Mesothelial cell of epicardium (in vitro differentiated cells): ENCODE data around the gene KRTAP19-8. TPM values are rescaled to one million over a fixed set of nuclear protein-coding genes. Genes with fewer than 3 reads are reported as not detected.

Experiments used
- DNase-seq, 2 experiments: peaks; one replicate each; pipeline ENCODE4 v3.0.0; 2021; ENCODE audit warnings: low spot score in 2 of 2; ENCODE audit not compliant: unreplicated experiment in 2 of 2
- H3K27ac Mint-ChIP-seq: 2 replicates; pipeline ENCODE4 v1.8.0; 2021; ENCODE audit warnings: mixed read lengths
- H3K27me3 Mint-ChIP-seq: 2 replicates; pipeline ENCODE4 v1.8.0; 2021; ENCODE audit warnings: low read depth, mixed read lengths
- H3K36me3 Mint-ChIP-seq: 2 replicates; pipeline ENCODE4 v1.8.0; 2021; ENCODE audit warnings: mixed read lengths
- H3K4me1 Mint-ChIP-seq: 2 replicates; pipeline ENCODE4 v1.8.0; 2021; ENCODE audit warnings: mixed read lengths
- H3K4me3 Mint-ChIP-seq: 2 replicates; pipeline ENCODE4 v1.8.0; 2021; ENCODE audit warnings: mild to moderate bottlenecking, moderate library complexity, mixed read lengths
- H3K9me3 Mint-ChIP-seq: 2 replicates; pipeline ENCODE4 v1.8.0; 2021; ENCODE audit warnings: mixed read lengths
- CTCF ChIP-seq: fragments of 200-600 bp; sonication (generic); IDR thresholded peaks from one replicate; pipeline ENCODE4 v1.5.0; 2021; ENCODE audit warnings: antibody characterized with exemption; ENCODE audit not compliant: unreplicated experiment
- total RNA-seq: library from RNA; stranded (reverse); gene quantifications from 3 replicates; pipeline ENCODE4 v1.2.1, GENCODE V29; 2021

KRTAP19-8 gene
- total RNA-seq, 1 donor from 2014 or later: not detected

GRCh38 chr21:31030367-31031106, 7.7 kb downstream of the KRTAP19-8 start:
- Mint-ChIP-seq H3K4me3 (no peak overlapping the region), H3K36me3 (no peaks in the 10 kb centered on the region), H3K9me3 (peaks cover 9% of the 10 kb centered on the region), H3K4me1 (no peaks in the 10 kb centered on the region), H3K27me3 (no peaks in the 10 kb centered on the region), H3K27ac (no peak overlapping the region)
- TF ChIP-seq CTCF: no peak
- no peak for DNase-seq

- Mint-ChIP-seq H3K27me3 (peaks cover 19% of the 10 kb centered on the region), H3K4me1 (no peaks in the 10 kb centered on the region), H3K36me3 (no peaks in the 10 kb centered on the region), H3K9me3 (no peaks in the 10 kb centered on the region), H3K4me3 (no peak overlapping the region), H3K27ac (no peak overlapping the region)
- no peak for DNase-seq
- TF ChIP-seq CTCF: no peak
These were observed 14.6 kb downstream of the KRTAP19-8 start for GRCh38 chr21:31023680-31024079.

- TF ChIP-seq CTCF: no peak
- Mint-ChIP-seq H3K27me3 (peaks cover 21% of the 10 kb centered on the region), H3K4me1 (no peaks in the 10 kb centered on the region), H3K9me3 (no peaks in the 10 kb centered on the region), H3K27ac (no peak overlapping the region), H3K36me3 (no peaks in the 10 kb centered on the region), H3K4me3 (no peak overlapping the region)
- no peak for DNase-seq
These were observed 16.0 kb downstream of the KRTAP19-8 start for GRCh38 chr21:31022306-31022705.

- no peak overlapping the region for H3K27ac Mint-ChIP-seq
- no peaks in the 10 kb centered on the region for H3K36me3 Mint-ChIP-seq
- DNase-seq: no peak
- no peak overlapping the region for H3K4me3 Mint-ChIP-seq
- TF ChIP-seq CTCF: no peak
- peaks cover 24% of the 10 kb centered on the region for H3K27me3 Mint-ChIP-seq
- no peaks in the 10 kb centered on the region for H3K9me3 Mint-ChIP-seq
- H3K4me1 Mint-ChIP-seq: no peaks in the 10 kb centered on the region
These were observed 20.0 kb downstream of the KRTAP19-8 start for GRCh38 chr21:31018232-31018631.

- H3K27ac Mint-ChIP-seq: no peak overlapping the region
- H3K4me1 Mint-ChIP-seq: no peaks in the 10 kb centered on the region
- H3K27me3 Mint-ChIP-seq: peaks cover 9% of the 10 kb centered on the region
- TF ChIP-seq CTCF: no peak
- H3K4me3 Mint-ChIP-seq: no peak overlapping the region
- peaks cover 6% of the 10 kb centered on the region for H3K9me3 Mint-ChIP-seq
- DNase-seq: no peak
- H3K36me3 Mint-ChIP-seq: no peaks in the 10 kb centered on the region
These were observed 23.4 kb downstream of the KRTAP19-8 start for GRCh38 chr21:31014891-31015290.
